ENCODE results near the gene PRDX5. TPM values are rescaled to one million over a fixed set of nuclear protein-coding genes. Genes with fewer than 3 reads are reported as not detected.
A peak's percentile ranks its signal among the peaks of the same experiment; 100 is the strongest.

The PRDX5 gene
- total RNA-seq, 1 experiment from 2014 or later: 267 TPM

- ChIA-PET CTCF (interaction anchor here (1.5 to 6.2 kb wide), 13 partner anchors 8 to 331 kb away, joined by 3 to 92 read pairs (median 20); partner anchors contain the start of genes ESRRA, PRDX5 and TRMT112), POLR2A (interaction anchor here (1.0 to 3.1 kb wide), 6 partner anchors 15 to 172 kb away, joined by 3 to 12 read pairs (median 6); partner anchors contain the start of genes PRDX5, STIP1 and TRMT112), RAD21 (ENCODE audit: low non-redundant PET in 1 of 2, low total read pairs in 2 of 2, uncharacterized antibody in 2 of 2, unreplicated experiment in 2 of 2) (interaction anchor here (1.0 to 3.1 kb wide), 3 partner anchors 40 to 292 kb away, joined by 3 to 29 read pairs (median 8); partner anchors contain the start of genes PRDX5 (in 1 of the 2) and TRMT112 (in 1 of the 2))
- Histone ChIP-seq H3K4me2 (ENCODE audit: low read length) (peak overlapping the region; percentile 84), H3K27me3 (ENCODE audit: insufficient read depth, low read length) (no peaks in the 10 kb centered on the region), H3K9me3 (ENCODE audit: control insufficient read depth in 1 of 2, insufficient read depth in 1 of 2, low read depth in 1 of 2, low read length in 2 of 2) (no peaks in the 10 kb centered on the region), H3K27ac (ENCODE audit: low read depth, low read length) (peak overlapping the region; percentile 87), H3K4me3 (replicated peaks in 1 of 2; ENCODE audit: low read depth in 1 of 2, low read length in 2 of 2) (peak overlapping the region in 1 of 2 experiments; percentile 97; a peak in 2 of 4 replicates), H3K9ac (ENCODE audit: low read length) (peak overlapping the region; percentile 95), H3K79me2 (ENCODE audit: insufficient read depth, low read length) (peaks cover 32% of the 10 kb centered on the region; the same call in 1 of the 2 replicates), H3K4me1 (ENCODE audit: control insufficient read depth in 1 of 2, insufficient read depth in 2 of 2, low read length in 2 of 2) (peaks cover 28 to 61% of the 10 kb centered on the region in 2 experiments), H3K36me3 (ENCODE audit: control insufficient read depth in 1 of 2, insufficient read depth in 2 of 2, low read length in 2 of 2) (peaks cover 2 to 21% of the 10 kb centered on the region in 2 experiments; a peak in 1 of 4 replicates), H3K9me2 (ENCODE audit: insufficient read depth) (no peaks in the 10 kb centered on the region), H2AFZ (ENCODE audit: low read depth, low read length, poor library complexity, severe bottlenecking) (no peak overlapping the region), H4K20me1 (ENCODE audit: insufficient read depth) (no peaks in the 10 kb centered on the region)
- BruUV-seq (replicated peaks): no TSS peak
- ATAC-seq (no peak), DNase-seq (ENCODE audit: low read depth, low spot score) (no peak)
- intact Hi-C loops (cut with micrococcal nuclease): loop anchor here (5.0 kb wide), 3 partner anchors 90 to 365 kb away; partner anchors contain the start of gene NRXN2
- TF ChIP-seq CBX3 (IDR thresholded peaks at IDR 0.05; ENCODE audit: low read depth): no peak
Measured at GRCh38 chr11:64357446-64357845, 39.5 kb downstream of the PRDX5 start.

- ChIA-PET RAD21 (ENCODE audit: low non-redundant PET in 1 of 2, low total read pairs in 2 of 2, uncharacterized antibody in 2 of 2, unreplicated experiment in 2 of 2) (interaction anchor here in 1 of 2 experiments (2.2 kb wide), 1 partner anchor 292 kb away, joined by 8 read pairs; no protein-coding TSS in a partner anchor), POLR2A (interaction anchor here (1.0 to 3.1 kb wide), 2 partner anchors 14 to 40 kb away, joined by 5 to 12 read pairs; partner anchors contain the start of genes PRDX5 and TRMT112), CTCF (interaction anchor here (0.7 to 6.2 kb wide), 8 partner anchors 14 to 330 kb away, joined by 4 to 76 read pairs (median 28); partner anchors contain the start of genes ESRRA, PRDX5 and TRMT112)
- Histone ChIP-seq H3K4me3 (replicated peaks in 1 of 2; ENCODE audit: low read depth in 1 of 2, low read length in 2 of 2) (peak overlapping the region; percentile 54 to 97), H3K4me1 (ENCODE audit: control insufficient read depth in 1 of 2, insufficient read depth in 2 of 2, low read length in 2 of 2) (peaks cover 28 to 61% of the 10 kb centered on the region in 2 experiments), H3K9ac (ENCODE audit: low read length) (peak overlapping the region; percentile 95), H3K27me3 (ENCODE audit: insufficient read depth, low read length) (no peaks in the 10 kb centered on the region), H2AFZ (ENCODE audit: low read depth, low read length, poor library complexity, severe bottlenecking) (no peak overlapping the region), H3K9me3 (ENCODE audit: control insufficient read depth in 1 of 2, insufficient read depth in 1 of 2, low read depth in 1 of 2, low read length in 2 of 2) (no peaks in the 10 kb centered on the region), H3K27ac (ENCODE audit: low read depth, low read length) (peak overlapping the region; percentile 87), H4K20me1 (ENCODE audit: insufficient read depth) (no peaks in the 10 kb centered on the region), H3K36me3 (ENCODE audit: control insufficient read depth in 1 of 2, insufficient read depth in 2 of 2, low read length in 2 of 2) (peaks cover 2 to 27% of the 10 kb centered on the region in 2 experiments; a peak in 2 of 4 replicates), H3K79me2 (ENCODE audit: insufficient read depth, low read length) (peaks cover 32% of the 10 kb centered on the region; the same call in 1 of the 2 replicates), H3K9me2 (ENCODE audit: insufficient read depth) (no peaks in the 10 kb centered on the region), H3K4me2 (ENCODE audit: low read length) (peak overlapping the region; percentile 84)
- peak; percentile 16 for ATAC-seq
- no peak for DNase-seq (ENCODE audit: low read depth, low spot score)
- no TSS peak for BruUV-seq (replicated peaks)
- TF ChIP-seq JUND (IDR thresholded peaks at IDR 0.05) (no peak), EGR1 (IDR thresholded peaks at IDR 0.05; ENCODE audit: low read depth) (no peak), ZBTB33 (IDR thresholded peaks at IDR 0.05; ENCODE audit: extremely low read depth, insufficient replicate concordance, low read length) (no peak), SIN3A (IDR thresholded peaks at IDR 0.05; ENCODE audit: low read depth) (no peak), ELF1 (IDR thresholded peaks at IDR 0.05; ENCODE audit: borderline replicate concordance, low read depth) (no peak), POLR2AphosphoS5 (IDR thresholded peaks at IDR 0.05; ENCODE audit: low read depth, low read length) (peak; percentile 55)
- intact Hi-C loops (cut with micrococcal nuclease): loop anchor here (5.0 kb wide), 3 partner anchors 89 to 364 kb away; partner anchors contain the start of gene NRXN2
Measured at GRCh38 chr11:64357904-64358535, 40.1 kb downstream of the PRDX5 start.

All from HCT116 (cell line).